NCI-H446 (cell line): ENCODE data around the gene CNPY2.
A peak's percentile ranks its signal among the peaks of the same experiment; 100 is the strongest.
"Not testable (repeated sequence)": the region's sequence is repeated elsewhere in the genome, so short reads cannot be mapped to it uniquely, and the experiment has no call there.

Source experiments
- DNase-seq, 2 experiments: peaks; one replicate each; lab custom pipeline; 2025; lab: John Stamatoyannopoulos, UW

Gene CNPY2

DNA sequence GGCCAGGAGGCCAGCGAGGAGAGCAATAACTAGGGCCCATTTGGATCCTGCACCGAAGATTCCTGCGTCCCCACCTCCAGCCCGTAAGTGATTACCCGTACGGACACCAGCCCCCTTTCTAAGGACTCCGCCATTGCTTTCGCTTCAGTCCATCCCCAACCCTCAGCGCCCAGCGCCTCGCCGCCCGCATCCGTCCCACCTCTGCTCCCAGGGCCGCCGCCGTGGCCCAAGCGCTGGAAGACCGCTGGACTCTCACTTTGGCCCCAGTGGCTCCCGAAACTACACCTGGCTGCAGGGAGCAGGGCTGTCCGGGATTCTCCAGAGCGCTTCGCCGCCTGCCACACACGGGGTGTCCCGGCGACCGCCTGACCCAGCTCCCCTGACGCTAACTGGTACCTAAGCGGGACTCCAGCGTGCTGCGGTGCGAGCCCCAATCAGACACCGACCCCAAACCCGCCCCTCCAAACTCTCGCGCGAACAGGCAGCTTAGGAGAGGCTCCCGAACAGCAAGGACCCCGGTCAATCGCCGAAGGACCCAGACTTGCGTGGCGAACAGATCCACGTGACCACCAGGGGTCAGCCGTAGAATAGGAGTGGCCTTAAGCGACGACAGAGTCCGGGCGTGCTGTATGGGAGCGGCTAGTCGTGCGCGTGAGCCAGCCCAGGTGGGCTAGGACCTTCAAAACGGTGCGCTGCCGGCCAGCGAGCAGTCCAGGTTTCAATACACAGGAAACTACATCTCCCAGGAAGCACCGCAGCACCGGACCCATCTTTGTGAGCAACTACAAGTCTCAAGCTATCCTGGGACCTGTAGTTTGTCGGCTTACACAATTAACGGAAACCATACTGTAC, at the start of gene CNPY2:
CNPY2 (minus strand) TSS at position 367 of the 852 bp plus-strand sequence. CDS start 771 bp downstream, outside the sequence.
- peak; percentile 92 to 93 for DNase-seq

DNA sequence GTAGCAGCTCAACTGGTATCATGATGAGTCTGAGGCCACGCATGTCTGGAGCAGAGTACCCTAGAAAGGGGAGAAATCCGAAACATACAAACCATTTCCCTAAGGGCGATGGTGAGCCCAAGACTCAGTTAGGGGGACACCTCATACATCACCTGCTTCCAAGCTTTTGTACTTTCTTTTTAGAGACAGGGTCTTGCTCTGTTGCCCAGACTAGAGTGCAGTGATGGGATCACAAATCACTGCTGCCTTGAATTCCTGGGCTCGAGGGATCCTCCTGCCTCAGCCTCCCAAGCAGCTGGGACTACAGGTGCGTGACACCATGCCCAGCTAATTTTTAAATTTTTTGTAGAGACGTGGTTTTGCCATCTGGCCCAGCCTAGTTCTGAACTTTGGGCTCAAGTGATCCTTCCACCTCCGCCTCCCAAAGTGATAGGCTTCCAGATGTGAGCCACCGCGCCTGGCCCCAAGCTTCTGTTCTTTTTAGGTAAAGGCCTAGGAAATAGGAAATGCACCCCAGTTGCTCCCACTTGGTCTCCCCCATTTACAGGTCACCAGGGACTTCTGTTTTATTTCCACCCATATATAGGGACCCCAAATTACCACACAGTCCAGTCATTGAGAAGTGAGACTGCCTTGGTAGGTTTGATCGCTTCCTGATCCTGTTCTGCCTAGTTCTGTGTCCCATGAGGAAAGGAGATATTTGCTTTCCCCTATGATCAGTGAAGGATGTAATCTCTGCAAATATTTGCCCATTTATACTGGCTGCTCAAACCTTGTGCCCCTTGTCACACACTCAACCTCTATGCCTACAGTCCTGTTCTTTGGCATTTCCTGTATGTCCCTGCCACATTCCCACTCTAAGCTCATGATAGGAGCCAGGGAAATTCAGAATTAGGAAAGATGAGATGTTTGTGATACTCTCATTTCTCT, 46.6 kb upstream of the CNPY2 start, which contains the start of gene APOF:
APOF (minus strand) TSS at position 728 of the 930 bp plus-strand sequence; CDS start at position 616, 112 bp downstream.
- no peak for DNase-seq

DNA sequence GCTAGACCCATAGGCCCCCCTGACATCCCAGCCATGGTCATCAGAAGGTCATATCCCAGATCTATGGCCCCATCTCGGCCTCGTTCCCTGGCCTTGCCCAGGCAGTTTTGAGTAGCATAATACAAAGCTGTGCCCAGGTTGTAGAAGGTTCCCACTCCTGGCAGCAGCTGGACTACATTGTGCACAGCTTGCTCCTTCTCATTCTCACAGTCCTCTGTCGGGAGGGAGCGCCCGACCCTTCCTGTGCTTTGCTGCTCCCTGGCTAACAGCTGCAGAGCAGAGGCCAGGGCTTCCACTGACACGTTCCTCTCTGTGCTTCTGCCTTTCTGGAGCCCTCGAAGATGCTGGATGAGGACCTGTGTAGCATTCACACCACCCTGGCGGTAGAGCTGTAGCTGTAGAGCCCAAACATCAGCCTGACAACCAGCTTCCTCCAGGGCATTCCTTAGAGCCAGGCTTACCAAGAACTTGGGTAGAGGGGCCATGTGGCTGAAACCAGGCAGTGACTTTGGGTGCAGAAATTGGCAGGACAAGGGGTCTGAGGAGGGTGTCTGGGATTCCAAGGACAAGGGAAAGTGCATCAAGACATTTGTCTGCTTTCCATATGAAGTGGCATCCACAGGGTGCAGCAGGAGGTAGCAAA, 45.8 kb upstream of the CNPY2 start:
- no peak for DNase-seq

DNA sequence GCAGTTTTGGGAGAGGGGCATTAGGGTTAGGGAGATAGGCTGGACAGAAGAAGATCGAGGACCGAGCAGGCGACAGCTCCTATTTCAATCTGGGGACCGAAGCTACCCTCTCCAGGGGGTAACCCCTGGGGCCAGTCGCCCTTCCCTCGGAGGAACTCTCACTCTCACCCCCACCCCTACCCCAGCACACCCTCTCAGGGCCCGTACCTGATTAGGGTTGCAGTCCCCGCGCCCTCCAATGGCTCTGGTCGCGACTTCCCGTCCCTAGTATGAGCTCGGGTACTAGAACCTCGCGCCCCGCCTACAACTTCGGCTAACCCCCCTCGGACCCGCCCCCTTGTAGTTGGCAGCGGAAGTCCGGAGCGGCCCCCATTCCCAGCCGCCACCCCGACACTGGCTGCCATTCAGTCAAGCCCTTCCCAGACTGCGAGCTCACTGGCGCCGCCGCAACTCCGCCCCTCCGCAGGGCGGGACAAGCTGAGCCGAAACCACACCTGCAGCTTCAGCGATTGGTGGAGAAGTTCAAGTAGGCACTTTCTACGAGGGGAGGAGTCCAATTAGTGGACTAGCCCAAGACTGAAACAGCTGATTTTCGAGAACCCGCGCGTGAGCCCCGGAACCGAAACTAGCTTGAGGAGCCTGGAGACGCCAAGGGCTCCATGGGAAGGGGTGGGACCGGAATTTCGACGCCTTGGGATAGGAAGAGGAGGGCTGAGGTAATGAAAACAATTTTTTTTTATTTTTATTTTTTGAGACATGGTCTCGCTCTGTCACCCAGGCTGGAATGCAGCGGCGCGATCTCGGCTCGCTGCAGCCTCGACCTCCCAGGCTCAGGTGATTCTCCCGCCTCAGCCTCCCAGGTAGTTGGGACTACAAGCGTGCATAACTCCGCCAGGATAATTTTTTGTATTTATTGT, 44.3 kb upstream of the CNPY2 start, which contains the start of gene STAT2:
STAT2 (minus strand) TSS at position 257 of the 917 bp plus-strand sequence. CDS start 3,536 bp downstream, outside the sequence.
- peak; percentile 95 to 99 for DNase-seq

DNA sequence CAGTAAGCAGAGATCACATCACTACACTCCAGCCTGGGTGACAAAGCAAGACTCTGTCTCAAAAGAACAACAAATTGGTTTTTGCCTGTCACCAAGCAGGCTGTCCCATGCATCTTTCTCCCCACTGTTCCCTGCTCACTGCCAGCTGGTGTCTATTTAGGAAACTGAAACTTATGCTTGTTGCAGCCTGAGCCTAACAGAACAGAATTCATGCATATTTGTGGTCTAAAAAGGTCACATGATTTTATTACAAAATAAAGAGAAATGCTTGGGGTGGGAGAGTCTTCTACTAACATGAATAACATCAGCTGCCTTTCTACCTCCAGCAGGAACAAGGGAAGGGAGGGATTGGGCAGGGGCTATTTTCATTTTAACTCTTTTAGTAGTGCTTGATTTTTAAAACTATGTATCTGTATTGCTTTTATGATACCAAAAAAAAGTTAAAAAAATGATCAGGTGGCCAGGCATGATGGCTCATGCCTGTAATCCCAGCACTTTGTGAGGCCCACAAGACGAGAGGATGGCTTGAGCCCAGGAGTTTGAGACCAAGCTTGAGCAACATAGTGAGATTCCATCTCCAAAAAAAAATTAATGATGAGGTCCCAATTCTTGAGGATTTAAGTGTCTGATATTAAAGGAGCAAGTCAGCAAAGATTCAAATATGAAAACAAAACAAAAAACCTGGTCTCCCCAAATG, 43.2 kb upstream of the CNPY2 start:
- DNase-seq = no peak

DNA sequence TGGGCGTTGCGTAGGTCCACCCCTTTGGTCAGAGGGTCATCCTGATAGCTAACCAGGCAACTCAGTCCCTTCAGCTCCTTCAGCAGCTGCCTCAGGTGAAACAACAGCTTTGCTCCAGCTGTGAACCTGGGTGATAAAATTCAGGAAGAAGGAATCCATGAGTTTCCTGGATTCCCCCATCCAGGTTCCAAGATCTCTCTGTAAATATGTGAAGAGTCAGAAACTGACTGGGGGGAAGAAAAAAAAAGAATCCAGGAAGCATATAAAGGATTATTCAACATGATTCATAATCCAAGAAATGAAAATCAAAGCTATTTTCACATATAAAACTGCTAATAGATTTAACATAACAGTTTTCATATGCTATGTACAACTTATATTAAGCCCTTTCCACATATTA, 35.5 kb upstream of the CNPY2 start:
- DNase-seq = no peak

DNA sequence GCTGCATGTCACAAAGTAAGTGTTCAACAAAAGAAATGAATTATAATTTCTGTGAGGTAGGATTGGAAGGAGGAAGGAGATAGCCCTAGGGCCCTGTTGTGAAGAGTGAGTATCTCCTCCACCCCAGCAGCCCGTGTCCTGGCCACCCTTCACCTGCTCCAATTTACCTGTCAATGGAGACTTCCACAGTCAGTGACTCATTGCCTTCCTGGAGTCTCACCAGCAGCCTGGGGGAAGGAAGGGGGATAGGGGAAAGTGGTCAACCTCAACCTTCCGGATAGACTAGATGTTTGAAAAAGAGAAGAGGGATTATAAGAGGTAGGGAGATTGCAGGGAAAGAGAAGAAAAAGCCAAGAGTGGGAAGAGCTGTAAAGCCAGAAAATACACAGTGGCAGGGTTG, 34.9 kb upstream of the CNPY2 start:
- no peak for DNase-seq

DNA sequence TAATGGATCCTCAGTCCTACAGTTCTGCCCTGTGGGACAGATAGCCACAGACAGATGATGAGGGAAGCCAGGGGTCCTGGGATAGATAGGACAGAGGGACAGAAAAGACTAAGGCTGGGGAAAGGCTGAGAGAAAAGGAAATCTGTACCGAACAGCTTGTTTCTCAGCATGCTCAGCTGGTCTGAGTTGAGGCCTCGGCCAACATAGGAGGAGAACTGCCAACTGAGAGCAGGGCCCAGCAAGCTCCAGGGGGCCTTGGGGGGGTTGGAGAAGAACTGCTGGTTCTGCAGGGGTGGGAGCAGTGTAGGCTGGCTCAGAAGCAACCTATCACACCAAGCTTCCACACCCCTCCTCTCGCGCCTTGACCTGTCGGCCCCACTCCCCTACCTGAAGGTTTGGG, 33.0 kb upstream of the CNPY2 start:
- no peak for DNase-seq

DNA sequence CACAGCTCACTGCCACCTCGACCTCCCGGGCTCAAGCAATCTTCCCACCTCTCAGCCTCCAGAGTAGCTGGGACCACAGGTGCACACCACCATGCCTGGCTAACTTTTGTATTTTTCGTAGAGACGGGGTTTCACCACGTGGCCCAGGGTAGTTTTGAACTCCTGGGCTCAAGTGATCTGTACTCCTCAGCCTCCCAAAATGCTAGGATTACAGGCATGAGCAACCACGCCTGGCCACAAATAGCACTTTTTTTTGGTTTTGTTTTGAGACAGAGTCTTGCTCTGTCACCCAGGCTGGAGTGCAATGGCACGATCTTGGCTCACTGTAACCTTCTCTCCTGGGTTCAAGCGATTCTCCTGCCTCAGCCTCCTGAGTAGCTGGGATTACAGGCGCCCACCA, 31.5 kb upstream of the CNPY2 start:
- not testable (repeated sequence) for DNase-seq

DNA sequence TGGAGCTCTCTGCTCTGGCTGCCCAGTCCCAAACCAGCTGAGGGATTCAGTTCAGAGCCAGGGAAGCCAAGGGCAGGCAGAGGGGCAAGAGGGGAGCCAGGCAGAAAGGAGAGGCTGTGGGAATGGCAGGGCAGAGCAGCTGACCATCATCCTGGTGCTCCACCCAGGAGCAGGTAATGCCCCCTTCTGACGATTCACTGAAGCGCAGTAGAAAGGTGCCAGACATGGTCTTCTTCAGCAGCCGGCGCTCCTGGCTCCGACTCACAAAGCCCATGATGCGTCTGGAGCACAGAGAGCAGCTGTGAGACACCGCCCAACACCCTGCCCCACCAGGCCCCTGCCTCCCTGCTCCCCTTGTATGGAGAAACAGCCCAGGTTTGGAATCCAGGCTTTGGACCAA, 30.9 kb upstream of the CNPY2 start:
- no peak for DNase-seq

DNA sequence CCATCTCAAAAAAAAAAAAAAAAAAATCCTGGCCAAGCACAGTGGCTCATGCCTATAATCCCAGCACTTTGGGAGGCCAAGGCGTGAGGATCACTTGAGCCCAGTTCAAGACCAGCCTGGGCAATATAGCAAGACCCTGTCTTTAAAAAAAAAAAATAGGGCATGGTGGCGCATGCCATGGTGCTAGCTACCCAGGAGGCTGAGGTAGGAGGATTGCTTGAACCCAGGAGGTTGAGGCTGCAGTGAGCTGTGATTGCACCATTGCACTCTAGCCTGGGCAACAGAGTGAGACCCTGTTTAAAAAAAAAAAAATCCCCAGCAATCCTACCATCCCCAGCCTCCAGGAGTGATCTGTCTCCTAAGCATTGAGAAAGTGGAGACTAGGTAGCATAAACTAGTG, 26.5 kb upstream of the CNPY2 start:
- not testable (repeated sequence) for DNase-seq

DNA sequence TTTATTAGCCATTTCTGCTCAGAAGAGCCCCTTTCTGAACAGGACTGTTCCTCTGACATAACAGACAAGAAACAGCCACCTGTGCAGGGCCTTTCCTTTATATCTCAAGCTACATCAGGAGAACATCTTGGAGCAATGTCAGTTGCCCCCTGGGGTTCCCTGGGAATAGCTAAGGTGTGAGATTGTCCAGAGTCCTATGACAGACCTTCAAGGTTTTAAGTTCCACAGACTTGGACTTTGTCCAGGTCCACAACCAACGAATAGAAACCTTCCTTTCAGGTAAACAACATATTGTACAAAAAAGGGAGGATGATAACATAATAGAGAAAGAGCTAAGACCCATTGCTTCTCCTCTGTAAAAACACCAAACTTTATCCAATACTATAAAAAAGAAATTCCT, 25.8 kb upstream of the CNPY2 start:
- no peak for DNase-seq

DNA sequence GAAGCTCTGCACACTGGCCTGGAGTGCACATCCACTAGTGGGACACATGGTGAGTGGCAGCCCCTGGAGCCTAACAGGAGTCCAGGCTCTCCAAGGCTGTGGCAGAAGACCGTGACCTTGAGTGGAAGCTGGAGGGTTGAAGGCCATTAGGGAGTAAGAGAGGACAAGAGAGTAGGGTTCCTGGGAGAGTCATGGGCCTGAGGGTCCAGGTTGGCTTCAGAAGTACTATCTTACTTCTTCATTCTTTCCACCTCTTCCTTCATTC, 23.3 kb upstream of the CNPY2 start:
- no peak for DNase-seq

DNA sequence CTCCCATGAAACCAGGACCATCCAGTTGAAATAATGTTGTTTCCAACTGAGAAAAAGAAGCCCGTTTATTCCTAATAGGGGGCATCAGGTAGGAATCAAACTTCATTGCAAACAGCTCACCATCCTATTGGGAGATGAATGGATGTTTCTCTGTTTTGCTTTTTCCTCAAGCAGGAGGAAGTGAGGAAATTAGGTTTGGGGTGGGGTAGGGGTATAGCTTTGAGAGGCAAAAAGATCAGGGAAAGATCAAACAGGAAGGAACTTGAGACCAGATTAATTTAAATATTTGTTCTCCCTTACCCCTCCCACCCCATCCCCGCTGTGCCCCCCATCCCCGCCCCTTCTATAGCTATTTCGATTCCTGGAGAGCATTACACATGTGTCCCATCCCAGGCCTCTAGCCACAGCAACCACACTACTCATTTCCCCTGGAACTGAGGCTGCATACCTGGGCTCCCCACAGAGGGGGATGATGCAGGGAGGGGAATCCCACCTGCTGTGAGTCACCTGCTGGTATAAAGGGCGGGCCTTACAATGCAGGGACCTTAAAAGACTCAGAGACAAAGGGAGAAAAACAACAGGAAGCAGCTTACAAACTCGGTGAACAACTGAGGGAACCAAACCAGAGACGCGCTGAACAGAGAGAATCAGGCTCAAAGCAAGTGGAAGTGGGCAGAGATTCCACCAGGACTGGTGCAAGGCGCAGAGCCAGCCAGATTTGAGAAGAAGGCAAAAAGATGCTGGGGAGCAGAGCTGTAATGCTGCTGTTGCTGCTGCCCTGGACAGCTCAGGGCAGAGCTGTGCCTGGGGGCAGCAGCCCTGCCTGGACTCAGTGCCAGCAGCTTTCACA, 22.7 kb upstream of the CNPY2 start, which contains the start of gene IL23A:
IL23A (plus strand) TSS at position 577 of the 850 bp plus-strand sequence; CDS start at position 738, 161 bp downstream.
- no peak for DNase-seq

DNA sequence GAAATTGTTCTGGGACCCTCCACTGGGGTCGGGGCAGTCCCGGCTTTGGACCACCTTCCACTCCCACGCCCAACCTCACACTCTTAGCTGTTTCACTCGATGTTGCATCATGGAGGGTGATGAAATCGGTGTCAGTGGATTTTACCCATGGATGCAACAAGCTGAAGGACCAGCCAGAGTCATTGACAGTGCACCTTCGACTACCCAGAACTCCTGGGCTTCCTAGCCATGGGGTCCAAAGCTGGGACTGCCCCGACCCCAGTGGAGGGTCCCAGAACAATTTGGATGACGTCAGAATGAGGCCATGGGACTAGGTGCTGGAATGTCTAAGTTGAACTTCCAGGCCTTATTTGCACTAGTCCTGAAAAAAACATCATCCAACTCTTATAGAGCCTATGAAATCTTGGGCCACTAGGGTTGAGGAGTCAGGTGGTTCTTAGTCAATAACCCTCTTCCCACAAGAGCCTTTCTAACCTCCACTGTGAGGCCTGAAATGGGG, 22.0 kb upstream of the CNPY2 start:
- DNase-seq = no peak

DNA sequence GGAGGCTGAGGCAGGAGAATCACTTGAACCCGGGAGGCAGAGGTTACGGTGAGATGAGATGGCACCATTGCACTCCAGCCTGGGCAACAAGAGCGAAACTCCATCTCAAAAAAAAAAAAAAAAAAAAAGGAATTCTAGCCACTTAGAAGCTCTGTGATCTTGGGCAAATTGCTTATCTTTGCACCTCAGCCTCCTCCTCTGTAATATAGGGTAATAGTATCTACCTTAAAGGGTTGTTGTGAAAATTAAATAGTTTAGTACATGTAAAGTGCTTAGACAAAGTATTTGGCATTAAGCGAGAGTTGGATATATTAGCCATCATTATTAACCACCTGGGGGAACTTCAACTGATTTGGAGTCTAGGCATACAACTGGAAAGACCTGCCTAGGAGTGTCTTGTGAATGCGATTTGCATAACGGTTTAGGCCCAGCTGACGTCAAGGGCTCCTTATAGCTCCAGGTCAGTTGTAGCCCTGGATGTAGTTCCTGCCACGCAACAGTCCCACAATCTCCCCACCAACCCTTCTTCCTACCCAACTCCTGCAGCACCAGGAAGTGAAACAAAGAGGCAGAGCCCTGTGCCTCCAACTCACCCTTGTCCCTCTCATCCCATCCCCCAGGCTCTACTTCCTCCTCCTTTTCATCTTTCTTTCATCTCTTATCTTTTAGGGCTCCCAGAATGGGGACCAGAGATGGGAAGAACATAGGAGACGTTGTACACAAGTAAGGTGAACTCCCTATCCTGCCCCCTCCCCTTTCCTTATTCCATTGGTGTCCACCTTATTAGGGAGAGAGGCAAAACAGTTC, 20.8 kb upstream of the CNPY2 start:
- no peak for DNase-seq

DNA sequence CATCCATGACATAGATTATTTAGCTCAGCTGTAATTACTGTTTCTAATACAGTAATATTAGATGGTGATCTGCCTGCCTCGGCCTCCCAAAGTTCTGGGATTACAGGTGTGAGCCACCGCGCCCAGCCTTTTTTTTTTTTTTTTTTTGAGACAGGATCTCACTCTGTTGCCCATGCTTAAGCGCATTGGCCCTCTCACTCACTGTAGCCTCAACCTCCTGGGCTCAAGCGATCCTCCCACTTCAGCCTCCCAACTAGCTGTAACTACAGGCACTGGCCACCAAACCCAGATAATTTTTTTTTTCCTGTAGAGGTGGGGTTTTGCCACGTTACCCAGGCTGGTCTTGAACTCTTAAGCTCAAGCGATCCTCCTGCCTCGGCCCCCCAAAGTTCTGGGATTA, 19.7 kb upstream of the CNPY2 start:
- not testable (repeated sequence) for DNase-seq

DNA sequence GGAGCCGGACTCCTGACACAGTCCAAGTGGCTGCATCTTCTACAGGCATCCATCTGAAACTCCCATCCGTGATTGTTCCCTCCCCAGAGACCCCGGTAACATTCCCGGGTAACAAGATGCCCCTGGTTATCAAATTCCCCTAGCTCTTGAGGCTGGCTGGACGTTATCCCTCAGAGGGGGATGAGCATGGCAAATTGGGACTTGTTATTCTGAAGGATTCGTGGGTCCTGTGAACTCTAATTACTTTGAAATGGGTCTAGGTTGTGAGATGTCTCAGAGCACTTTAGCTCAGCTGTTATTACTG, 18.7 kb upstream of the CNPY2 start:
- no peak for DNase-seq
